SK-N-SH (cell line): ENCODE results near the gene PCNT. TPM values are rescaled to one million over a fixed set of nuclear protein-coding genes. Genes with fewer than 3 reads are reported as not detected.
A peak's percentile ranks its signal among the peaks of the same experiment; 100 is the strongest.

ENCODE experiments used
- CTCF ChIA-PET: fragments of 300-600, 350-600 bp; formaldehyde crosslinking; extraction: SDS; loops from one replicate; lab custom pipeline; 2021; lab: Yijun Ruan, JAX
- POLR2A ChIA-PET: fragments of 350-600 bp; sonication (Branson Sonifier 250); formaldehyde crosslinking; extraction: SDS; loops from one replicate; lab custom pipeline; 2020; ENCODE audit warnings: antibody characterized with exemption, inconsistent platforms; lab: Yijun Ruan, JAX
- DNase-seq: peaks from one replicate; pipeline ENCODE4 v3.0.0; 2012
- H2AFZ ChIP-seq: fragments of 200-600 bp; sonication (generic); 2 replicates; pipeline ENCODE4 v1.8.1; 2016; ENCODE audit warnings: antibody characterized with exemption, mild to moderate bottlenecking, low read depth
- H3F3A ChIP-seq: fragments of 200-600 bp; sonication (generic); replicated peaks from 2 replicates; pipeline ENCODE3; 2016; ENCODE audit warnings: antibody characterized with exemption, mild to moderate bottlenecking; ENCODE audit not compliant: insufficient read depth
- H3K27ac ChIP-seq, 2 experiments: fragments of 200-500 bp in 1 of 2; fragments of 200-600 bp in 1 of 2; sonication (Bioruptor generic) in 1 of 2; sonication (generic), shearing (Covaris generic) in 1 of 2; 2 replicates each; pipeline versions ENCODE4 v1.5.1 to v1.6.1; 2014 to 2016; ENCODE audit warnings: low read depth in 2 of 2, inconsistent platforms in 1 of 2, low read length in 1 of 2, mild to moderate bottlenecking in 1 of 2, mixed read lengths in 1 of 2
- H3K27me3 ChIP-seq: fragments of 200-600 bp; sonication (generic), shearing (Covaris generic); 2 replicates; pipeline ENCODE4 v1.6.1; 2016; ENCODE audit warnings: mixed run types; ENCODE audit not compliant: insufficient read depth
- H3K36me3 ChIP-seq, 2 experiments: fragments of 200-500 bp in 1 of 2; fragments of 200-600 bp in 1 of 2; sonication (Bioruptor generic) in 1 of 2; sonication (generic) in 1 of 2; replicated peaks in 1 of 2; 2 replicates each; pipeline versions ENCODE3 to v1.5.1; 2014 to 2016; ENCODE audit warnings: low read length in 1 of 2, mild to moderate bottlenecking in 1 of 2; ENCODE audit not compliant: insufficient read depth in 2 of 2, control insufficient read depth in 1 of 2
- H3K4me1 ChIP-seq, 2 experiments: fragments of 200-500 bp in 1 of 2; fragments of 200-600 bp in 1 of 2; sonication (Bioruptor generic) in 1 of 2; sonication (generic), shearing (Covaris generic) in 1 of 2; 2 replicates each; pipeline versions ENCODE4 v1.5.1 to v1.6.1; 2014 to 2016; ENCODE audit warnings: low read depth in 1 of 2, low read length in 1 of 2, mixed run types in 1 of 2; ENCODE audit not compliant: insufficient read depth in 2 of 2, control insufficient read depth in 1 of 2
- H3K4me2 ChIP-seq: fragments of 200-600 bp; sonication (generic), shearing (Covaris generic); 2 replicates; pipeline ENCODE4 v1.6.1; 2017; ENCODE audit warnings: mixed run types
- H3K4me3 ChIP-seq, 2 experiments: fragments of 200-500 bp in 1 of 2; fragments of 200-600 bp in 1 of 2; sonication (Bioruptor generic) in 1 of 2; sonication (generic), shearing (Covaris generic) in 1 of 2; 2 replicates each; pipeline versions ENCODE4 v1.5.1 to v1.8.1; 2014 to 2016; ENCODE audit warnings: low read depth in 2 of 2, inconsistent platforms in 1 of 2, low read length in 1 of 2, mild to moderate bottlenecking in 1 of 2, mixed read lengths in 1 of 2, moderate library complexity in 1 of 2
- H3K79me2 ChIP-seq: fragments of 200-600 bp; sonication (generic); 2 replicates; pipeline ENCODE4 v1.8.1; 2017; ENCODE audit warnings: mild to moderate bottlenecking; ENCODE audit not compliant: insufficient read depth
- H3K9ac ChIP-seq: fragments of 200-600 bp; sonication (generic); 2 replicates; pipeline ENCODE4 v1.6.1; 2017; ENCODE audit warnings: mixed run types
- H3K9me2 ChIP-seq: fragments of 200-600 bp; sonication (generic); 2 replicates; pipeline ENCODE4 v1.6.1; 2017; ENCODE audit warnings: mixed run types
- H3K9me3 ChIP-seq: fragments of 200-600 bp; sonication (generic); 2 replicates; pipeline ENCODE4 v1.6.1; 2017; ENCODE audit warnings: mixed run types, mild to moderate bottlenecking, moderate library complexity
- H4K20me1 ChIP-seq: fragments of 200-600 bp; sonication (generic); 2 replicates; pipeline ENCODE4 v1.6.1; 2017; ENCODE audit warnings: mild to moderate bottlenecking, mixed run types; ENCODE audit not compliant: insufficient read depth
- ELF1 ChIP-seq: IDR thresholded peaks from 2 replicates; pipeline ENCODE4 v1.4.0; 2012
- FOXM1 ChIP-seq: IDR thresholded peaks from 2 replicates; pipeline ENCODE4 v1.4.0; 2012; ENCODE audit warnings: low read depth, mild to moderate bottlenecking
- GABPA ChIP-seq: IDR thresholded peaks from 2 replicates; pipeline ENCODE4 v1.4.0; 2012; ENCODE audit warnings: low read depth, mild to moderate bottlenecking
- GATA2 ChIP-seq: sonication (generic); formaldehyde crosslinking; IDR thresholded peaks from 2 replicates; pipeline ENCODE4 v1.5.0; 2020; ENCODE audit warnings: mild to moderate bottlenecking, missing genetic modification reagents
- IRF3 ChIP-seq: fragments of 150-350 bp; IDR thresholded peaks from 2 replicates; pipeline ENCODE4 v1.6.1; 2016; ENCODE audit warnings: mild to moderate bottlenecking, low read depth, low read length
- MEF2A ChIP-seq: IDR thresholded peaks from 2 replicates; pipeline ENCODE4 v1.4.0; 2012; ENCODE audit warnings: low read depth, borderline replicate concordance
- MXI1 ChIP-seq: IDR thresholded peaks from 2 replicates; pipeline ENCODE4 v1.6.1; 2012; ENCODE audit warnings: mild to moderate bottlenecking, low read depth, low read length, improper control_type of control experiment
- NFIC ChIP-seq: IDR thresholded peaks from 2 replicates; pipeline ENCODE4 v1.4.0; 2012; ENCODE audit warnings: borderline replicate concordance
- POLR2AphosphoS5 ChIP-seq: IDR thresholded peaks from 2 replicates; pipeline ENCODE4 v1.6.1; 2012; ENCODE audit warnings: low read depth, low read length
- RAD21 ChIP-seq: IDR thresholded peaks from 2 replicates; pipeline ENCODE4 v1.6.1; 2012; ENCODE audit warnings: mild to moderate bottlenecking, low read length
- RXRA ChIP-seq: IDR thresholded peaks from 2 replicates; pipeline ENCODE4 v1.4.0; 2012; ENCODE audit warnings: low read depth, mild to moderate bottlenecking, borderline replicate concordance
- SMC3 ChIP-seq: IDR thresholded peaks from 2 replicates; pipeline ENCODE4 v1.6.1; 2012; ENCODE audit warnings: low read depth, low read length, improper control_type of control experiment
- WGBS: methylation state at CpG from one replicate; pipeline ENCODE4 v1.1.6; 2017; ENCODE audit warnings: low lambda C conversion rate; 5-methylcytosine and 5-hydroxymethylcytosine counted together
- polyA plus RNA-seq, 3 experiments: library from polyadenylated mRNA; depleted of rRNA; stranded (reverse); fragments of >200 nt; gene quantifications; 2 replicates each; pipeline ENCODE4 v1.2.3, GENCODE V29; 2012
- TF ChIP-seq, protein P1 (sequence below): IDR thresholded peaks from 2 replicates; pipeline ENCODE4 v1.6.1; 2012; ENCODE audit warnings: mild to moderate bottlenecking, low read depth, low read length, moderate library complexity

The PCNT gene
- polyA plus RNA-seq, 1 of the 3 experiments (the other 2 are of a cell fraction), result 15.7 TPM

GRCh38 chr21:46318464-46318845, 5.5 kb upstream of the PCNT start (continued):
- TF ChIP-seq, protein P1, sequence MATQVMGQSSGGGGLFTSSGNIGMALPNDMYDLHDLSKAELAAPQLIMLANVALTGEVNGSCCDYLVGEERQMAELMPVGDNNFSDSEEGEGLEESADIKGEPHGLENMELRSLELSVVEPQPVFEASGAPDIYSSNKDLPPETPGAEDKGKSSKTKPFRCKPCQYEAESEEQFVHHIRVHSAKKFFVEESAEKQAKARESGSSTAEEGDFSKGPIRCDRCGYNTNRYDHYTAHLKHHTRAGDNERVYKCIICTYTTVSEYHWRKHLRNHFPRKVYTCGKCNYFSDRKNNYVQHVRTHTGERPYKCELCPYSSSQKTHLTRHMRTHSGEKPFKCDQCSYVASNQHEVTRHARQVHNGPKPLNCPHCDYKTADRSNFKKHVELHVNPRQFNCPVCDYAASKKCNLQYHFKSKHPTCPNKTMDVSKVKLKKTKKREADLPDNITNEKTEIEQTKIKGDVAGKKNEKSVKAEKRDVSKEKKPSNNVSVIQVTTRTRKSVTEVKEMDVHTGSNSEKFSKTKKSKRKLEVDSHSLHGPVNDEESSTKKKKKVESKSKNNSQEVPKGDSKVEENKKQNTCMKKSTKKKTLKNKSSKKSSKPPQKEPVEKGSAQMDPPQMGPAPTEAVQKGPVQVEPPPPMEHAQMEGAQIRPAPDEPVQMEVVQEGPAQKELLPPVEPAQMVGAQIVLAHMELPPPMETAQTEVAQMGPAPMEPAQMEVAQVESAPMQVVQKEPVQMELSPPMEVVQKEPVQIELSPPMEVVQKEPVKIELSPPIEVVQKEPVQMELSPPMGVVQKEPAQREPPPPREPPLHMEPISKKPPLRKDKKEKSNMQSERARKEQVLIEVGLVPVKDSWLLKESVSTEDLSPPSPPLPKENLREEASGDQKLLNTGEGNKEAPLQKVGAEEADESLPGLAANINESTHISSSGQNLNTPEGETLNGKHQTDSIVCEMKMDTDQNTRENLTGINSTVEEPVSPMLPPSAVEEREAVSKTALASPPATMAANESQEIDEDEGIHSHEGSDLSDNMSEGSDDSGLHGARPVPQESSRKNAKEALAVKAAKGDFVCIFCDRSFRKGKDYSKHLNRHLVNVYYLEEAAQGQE, result no peak

GRCh38 chr21:46319186-46319585, 4.8 kb upstream of the PCNT start:
- no peak for DNase-seq
- no peak overlapping the region for H3K4me2 ChIP-seq
- CTCF ChIA-PET, result no interaction called here
- H3K4me1 ChIP-seq, result peaks cover 8 to 40% of the 10 kb centered on the region in 2 experiments; a peak in 2 of 4 replicates
- no peak overlapping the region for H3K9ac ChIP-seq
- no peak overlapping the region for H3K4me3 ChIP-seq
- H3K36me3 ChIP-seq, result peaks cover 2 to 3% of the 10 kb centered on the region in 2 experiments
- peaks cover 8% of the 10 kb centered on the region; the same call in 1 of the 2 replicates for H4K20me1 ChIP-seq
- peaks cover 47% of the 10 kb centered on the region for H3K79me2 ChIP-seq
- TF ChIP-seq ELF1 (no peak), SMC3 (no peak)
- TF ChIP-seq, all 33 proteins: peak for 0
- Histone ChIP-seq H3K9me2 (no peaks in the 10 kb centered on the region), H3K9me3 (no peaks in the 10 kb centered on the region), H3K27me3 (no peaks in the 10 kb centered on the region), H3K27ac (peak overlapping the region in 1 of 2 experiments; percentile 25; a peak in 1 of 4 replicates), H2AFZ (no peak overlapping the region), H3F3A (peaks cover 3% of the 10 kb centered on the region)
- WGBS, result 98% methylated on average over 4 of the region's 7 CpGs
- POLR2A ChIA-PET, result interaction anchor here (0.6 kb wide), 1 partner anchor 64 kb away, joined by 3 read pairs; no protein-coding TSS in a partner anchor

GRCh38 chr21:46320331-46320801, 3.6 kb upstream of the PCNT start:
- Histone ChIP-seq H3K27me3 (no peaks in the 10 kb centered on the region), H3K4me2 (peak overlapping the region; percentile 100; the same call in 1 of the 2 replicates), H3F3A (peaks cover 9% of the 10 kb centered on the region), H3K36me3 (peaks cover 2 to 3% of the 10 kb centered on the region in 2 experiments), H3K27ac (peak overlapping the region in 1 of 2 experiments; percentile 17; a peak in 1 of 4 replicates), H2AFZ (no peak overlapping the region), H3K4me1 (peaks cover 8 to 40% of the 10 kb centered on the region in 2 experiments; a peak in 2 of 4 replicates), H4K20me1 (peaks cover 8% of the 10 kb centered on the region; the same call in 1 of the 2 replicates), H3K9ac (no peak overlapping the region), H3K9me2 (no peaks in the 10 kb centered on the region), H3K79me2 (peaks cover 47% of the 10 kb centered on the region), H3K4me3 (no peak overlapping the region), H3K9me3 (no peaks in the 10 kb centered on the region)
- POLR2A ChIA-PET, result no interaction called here
- WGBS, result 75% methylated on average over 4 of the region's 4 CpGs
- CTCF ChIA-PET, result no interaction called here
- TF ChIP-seq NFIC, result no peak
- no peak for TF ChIP-seq RAD21
- no peak for TF ChIP-seq MEF2A
- TF ChIP-seq IRF3, result no peak
- no peak for TF ChIP-seq GATA2 (CRISPR knock-in tag)
- no peak for TF ChIP-seq MXI1
- TF ChIP-seq POLR2AphosphoS5, result no peak
- no peak for TF ChIP-seq GABPA
- no peak for TF ChIP-seq FOXM1
- TF ChIP-seq RXRA, result no peak
- DNase-seq, result no peak
